GM12878 (cell line): ENCODE results near the gene SCRN3. TPM values are rescaled to one million over a fixed set of nuclear protein-coding genes. Genes with fewer than 3 reads are reported as not detected.

Experiments used
- ATAC-seq: fragments of 200-7000 bp; cut with Tn5 transposase; 3 replicates; pipeline ENCODE4 v1.9.1; 2020; ENCODE audit warnings: mild to moderate bottlenecking, moderate library complexity
- BruUV-seq: library from RNA; stranded (reverse); fragments of 400-500 nt; replicated peaks from 2 replicates; lab custom pipeline; 2021; lab: Mats Ljungman, UMichigan
- CTCF ChIA-PET: fragments of 300-600 bp; sonication (Branson Sonifier 250); formaldehyde crosslinking; extraction: SDS; loops from one replicate; lab custom pipeline; 2021; ENCODE audit warnings: inconsistent platforms; lab: Yijun Ruan, JAX
- POLR2A ChIA-PET: fragments of 350-600 bp; formaldehyde crosslinking; extraction: SDS; loops from one replicate; lab custom pipeline; 2021; ENCODE audit warnings: inconsistent platforms; lab: Charles Lee
- RAD21 ChIA-PET: fragments of 300-600 bp; sonication (Branson Sonifier 250); formaldehyde crosslinking; loops from one replicate; lab custom pipeline; 2023; ENCODE audit warnings: antibody characterized with exemption; ENCODE audit not compliant: unreplicated experiment; lab: Charles Lee
- SMC1A ChIA-PET: fragments of 300-600 bp; sonication (Branson Sonifier 250); formaldehyde crosslinking; loops from one replicate; lab custom pipeline; 2023; ENCODE audit not compliant: unreplicated experiment, uncharacterized antibody; lab: Charles Lee
- DNase-seq: peaks from one replicate; pipeline ENCODE4 v3.0.0-alpha.2; 2011; ENCODE audit warnings: low read depth, low spot score
- FAIRE-seq: peaks from 3 replicates; lab custom pipeline; 2011; peaks lifted over from hg19 to GRCh38; lab: Jason Lieb, UNC
- H2AFZ ChIP-seq: 2 replicates; pipeline ENCODE4 v1.6.0; 2011; ENCODE audit warnings: low read depth, low read length, control low read depth; ENCODE audit not compliant: control insufficient read depth
- H3K27ac ChIP-seq: 2 replicates; pipeline ENCODE4 v1.5.1; 2011; ENCODE audit warnings: control low read depth; ENCODE audit not compliant: control insufficient read depth, insufficient read depth
- H3K27me3 ChIP-seq, 2 experiments: replicated peaks in 1 of 2; 2 replicates each; pipeline versions ENCODE4 v1.6.0 to v1.6.1; 2011; ENCODE audit warnings: low read length in 1 of 2; ENCODE audit not compliant: control insufficient read depth in 2 of 2, insufficient read depth in 2 of 2
- H3K36me3 ChIP-seq, 2 experiments: 2 replicates each; pipeline ENCODE4 v1.5.1; 2011; ENCODE audit warnings: low read length in 1 of 2; ENCODE audit not compliant: control insufficient read depth in 2 of 2, insufficient read depth in 2 of 2
- H3K4me1 ChIP-seq: 2 replicates; pipeline ENCODE4 v1.6.1; 2011; ENCODE audit warnings: mild to moderate bottlenecking, low read length, moderate library complexity, mixed read lengths; ENCODE audit not compliant: control insufficient read depth, insufficient read depth
- H3K4me2 ChIP-seq: 2 replicates; pipeline ENCODE4 v1.6.0; 2011; ENCODE audit warnings: control low read depth; ENCODE audit not compliant: control insufficient read depth, insufficient read depth
- H3K4me3 ChIP-seq: fragments of 200-600 bp; sonication (generic); 2 replicates; pipeline ENCODE4 v1.5.1; 2016
- H3K79me2 ChIP-seq: 2 replicates; pipeline ENCODE4 v1.6.0; 2011; ENCODE audit warnings: low read length; ENCODE audit not compliant: control insufficient read depth, insufficient read depth
- H3K9ac ChIP-seq: 2 replicates; pipeline ENCODE4 v1.8.0; 2011; ENCODE audit warnings: low read length, control low read depth, mixed read lengths; ENCODE audit not compliant: control insufficient read depth, insufficient read depth
- H3K9me3 ChIP-seq: replicated peaks from 3 replicates; pipeline ENCODE4 v1.5.1; 2011; ENCODE audit warnings: mild to moderate bottlenecking, low read length; ENCODE audit not compliant: control insufficient read depth, insufficient read depth
- H4K20me1 ChIP-seq: 2 replicates; pipeline ENCODE4 v1.6.0; 2011; ENCODE audit not compliant: control insufficient read depth, insufficient read depth
- BACH1 ChIP-seq: fragments of 450-650 bp; IDR thresholded peaks from 2 replicates; pipeline ENCODE4 v1.6.1; 2017; ENCODE audit warnings: mild to moderate bottlenecking, borderline replicate concordance
- EGR1 ChIP-seq, 2 experiments: IDR thresholded peaks; 1 replicate in 1 of 2; 2 replicates in 1 of 2; pipeline ENCODE4 v1.6.1; 2011 to 2012; ENCODE audit warnings: low read depth in 2 of 2, low read length in 2 of 2, borderline replicate concordance in 1 of 2, mild to moderate bottlenecking in 1 of 2, moderate library complexity in 1 of 2
- ETV6 ChIP-seq, 2 experiments: fragments of 450-650 bp in 1 of 2; IDR thresholded peaks in 1 of 2; conservative IDR thresholded peaks in 1 of 2; 2 replicates each; pipeline ENCODE4 v1.6.1; 2014; ENCODE audit warnings: antibody characterized with exemption in 1 of 2, borderline replicate concordance in 1 of 2, low read depth in 1 of 2, mild to moderate bottlenecking in 1 of 2, moderate library complexity in 1 of 2
- GABPA ChIP-seq: IDR thresholded peaks from 2 replicates; pipeline ENCODE4 v1.6.1; 2014; ENCODE audit warnings: antibody characterized with exemption, low read depth, mild to moderate bottlenecking, inconsistent platforms
- HDAC6 ChIP-seq: fragments of 200-600 bp; sonication (generic); IDR thresholded peaks from one replicate; pipeline ENCODE4 v1.8.0; 2017; ENCODE audit warnings: antibody characterized with exemption; ENCODE audit not compliant: unreplicated experiment
- LARP7 ChIP-seq: fragments of 450-650 bp; IDR thresholded peaks from 2 replicates; pipeline ENCODE4 v1.6.1; 2017; ENCODE audit warnings: mild to moderate bottlenecking
- MEF2B ChIP-seq: fragments of 450-650 bp; IDR thresholded peaks from 2 replicates; pipeline ENCODE4 v1.6.1; 2018; ENCODE audit warnings: mild to moderate bottlenecking, moderate library complexity; ENCODE audit not compliant: partially characterized antibody, poor library complexity, severe bottlenecking
- RFX5 ChIP-seq: IDR thresholded peaks from 2 replicates; pipeline ENCODE4 v1.6.1; 2011; ENCODE audit warnings: low read depth, low read length, improper control_type of control experiment
- SMAD1 ChIP-seq: fragments of 450-650 bp; IDR thresholded peaks from 2 replicates; pipeline ENCODE4 v1.6.1; 2018; ENCODE audit warnings: mild to moderate bottlenecking, low read depth; ENCODE audit not compliant: partially characterized antibody
- STAT1 ChIP-seq: fragments of 450-650 bp; conservative IDR thresholded peaks from 2 replicates; pipeline ENCODE4 v1.6.1; 2014; ENCODE audit warnings: antibody characterized with exemption, mild to moderate bottlenecking
- TARDBP ChIP-seq: IDR thresholded peaks from 2 replicates; pipeline ENCODE4 v1.6.1; 2016; ENCODE audit warnings: borderline replicate concordance
- ZBED1 ChIP-seq: IDR thresholded peaks from 2 replicates; pipeline ENCODE4 v1.6.1; 2016; ENCODE audit warnings: borderline replicate concordance
- ZSCAN29 ChIP-seq: fragments of 450-650 bp; IDR thresholded peaks from 2 replicates; pipeline ENCODE4 v1.6.1; 2017; ENCODE audit warnings: mild to moderate bottlenecking, moderate library complexity
- ZZZ3 ChIP-seq: IDR thresholded peaks from 2 replicates; pipeline ENCODE4 v1.6.1; 2011; ENCODE audit warnings: low read depth; ENCODE audit not compliant: control insufficient read depth, insufficient read length
- WGBS: methylation state at CpG from one replicate; pipeline ENCODE4 v1.1.6; 2016; ENCODE audit warnings: low lambda C conversion rate; ENCODE audit not compliant: insufficient replicate concordance, insufficient coverage; ENCODE audit errors: missing lambda C conversion rate; 5-methylcytosine and 5-hydroxymethylcytosine counted together
- in situ Hi-C: fragments of 300-500 bp; cut with MboI; formaldehyde crosslinking; loops from 9 replicates; pipeline ENCODE4 v1.14.3; 2018; ENCODE audit warnings: mixed read lengths
- intact Hi-C: fragments of 100-400 bp; cut with micrococcal nuclease; formaldehyde crosslinking; loops from one replicate; pipeline ENCODE4 v1.14.2; 2022; ENCODE audit not compliant: unreplicated experiment
- polyA plus RNA-seq, 11 experiments: library from polyadenylated mRNA; depleted of rRNA in 4 of 11; unstranded in 6 of 11; stranded (reverse) in 5 of 11; fragments of >200 nt; fragmentation: Nextera tagmentation in 4 of 11; fragmentation: Illumina TruSeq in 1 of 11; extraction: Ambion mirVana in 4 of 11; extraction: Trizol in 1 of 11; gene quantifications; 1 replicate in 1 of 11; 2 replicates in 10 of 11; pipeline versions ENCODE4 v1.2.1 to v1.2.3, GENCODE V29; 2011 to 2016; ENCODE audit warnings: inconsistent platforms in 2 of 11, missing spikeins in 2 of 11, low read depth in 1 of 11
- total RNA-seq, 4 experiments: library from RNA; depleted of rRNA in 3 of 4; stranded (reverse); fragments of >200 nt in 3 of 4; fragmentation: Illumina TruSeq in 1 of 4; extraction: Trizol in 1 of 4; gene quantifications; 2 replicates each; pipeline versions ENCODE4 v1.2.1 to v1.2.3, GENCODE V29; 2013 to 2021
- TF ChIP-seq, protein P1 (sequence below): fragments of 450-650 bp; IDR thresholded peaks from 2 replicates; pipeline ENCODE4 v1.6.1; 2018; ENCODE audit warnings: borderline replicate concordance, mild to moderate bottlenecking; ENCODE audit not compliant: partially characterized antibody
- TF ChIP-seq, protein P2 (sequence below): fragments of 150-350 bp; IDR thresholded peaks from 2 replicates; pipeline ENCODE4 v1.6.1; 2014; ENCODE audit warnings: mild to moderate bottlenecking, low read depth, low read length

Gene SCRN3
- total and polyA plus RNA-seq, 10 of the 15 experiments (the other 5 are each of a cell fraction or from before 2014, with no cell fraction given): 5.7 to 16.0 (median 13.0) TPM

DNA sequence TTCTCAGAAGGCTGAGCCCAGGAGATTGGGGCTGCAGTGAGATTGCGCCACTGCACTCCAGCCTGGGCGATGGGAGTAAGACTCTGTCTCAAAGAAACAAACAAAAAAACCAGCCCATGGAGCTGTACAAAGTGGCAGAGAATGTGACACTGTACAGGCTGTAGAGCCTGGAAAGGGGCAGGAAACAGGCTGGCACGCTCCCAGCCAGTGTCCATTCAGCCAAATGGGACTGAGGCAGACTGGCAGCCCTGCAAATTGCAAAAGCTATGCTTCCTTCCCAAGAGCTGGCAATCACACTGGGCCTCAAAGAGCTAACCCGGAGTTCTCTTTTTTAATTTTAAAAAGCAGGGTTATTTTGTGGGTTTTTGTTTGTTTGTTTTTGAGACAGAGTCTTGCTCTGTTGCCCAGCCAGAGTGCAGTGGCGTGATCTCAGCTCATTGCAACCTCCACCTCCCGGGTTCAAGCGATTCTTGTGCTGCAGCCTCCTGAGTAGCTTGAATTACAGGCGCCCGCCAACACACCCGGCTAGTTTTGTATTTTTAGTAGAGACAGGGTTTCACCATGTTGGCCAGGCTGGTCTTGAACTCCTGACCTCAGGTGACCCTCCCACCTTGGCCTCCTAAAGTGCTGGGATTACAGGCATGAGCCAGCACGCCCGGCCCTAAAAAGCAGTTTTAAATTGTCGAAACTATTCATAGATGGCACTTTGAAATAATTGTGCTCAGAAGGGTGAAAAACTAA lies 42.8 kb downstream of the SCRN3 start (continued):
- TF ChIP-seq, protein P1, sequence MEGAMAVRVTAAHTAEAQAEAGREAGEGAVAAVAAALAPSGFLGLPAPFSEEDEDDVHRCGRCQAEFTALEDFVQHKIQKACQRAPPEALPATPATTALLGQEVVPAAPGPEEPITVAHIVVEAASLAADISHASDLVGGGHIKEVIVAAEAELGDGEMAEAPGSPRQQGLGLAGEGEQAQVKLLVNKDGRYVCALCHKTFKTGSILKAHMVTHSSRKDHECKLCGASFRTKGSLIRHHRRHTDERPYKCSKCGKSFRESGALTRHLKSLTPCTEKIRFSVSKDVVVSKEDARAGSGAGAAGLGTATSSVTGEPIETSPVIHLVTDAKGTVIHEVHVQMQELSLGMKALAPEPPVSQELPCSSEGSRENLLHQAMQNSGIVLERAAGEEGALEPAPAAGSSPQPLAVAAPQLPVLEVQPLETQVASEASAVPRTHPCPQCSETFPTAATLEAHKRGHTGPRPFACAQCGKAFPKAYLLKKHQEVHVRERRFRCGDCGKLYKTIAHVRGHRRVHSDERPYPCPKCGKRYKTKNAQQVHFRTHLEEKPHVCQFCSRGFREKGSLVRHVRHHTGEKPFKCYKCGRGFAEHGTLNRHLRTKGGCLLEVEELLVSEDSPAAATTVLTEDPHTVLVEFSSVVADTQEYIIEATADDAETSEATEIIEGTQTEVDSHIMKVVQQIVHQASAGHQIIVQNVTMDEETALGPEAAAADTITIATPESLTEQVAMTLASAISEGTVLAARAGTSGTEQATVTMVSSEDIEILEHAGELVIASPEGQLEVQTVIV: no peak
- TF ChIP-seq MEF2B (no peak), STAT1 (no peak), ETV6 (conservative IDR thresholded peaks at IDR 0.05 in 1 of 2, IDR thresholded peaks at IDR 0.05 in 1 of 2; ENCODE audit: borderline replicate concordance in 1 of 2, low read depth in 1 of 2) (no peak), HDAC6 (no peak)
- TF ChIP-seq, all 136 proteins: peak for 0

DNA sequence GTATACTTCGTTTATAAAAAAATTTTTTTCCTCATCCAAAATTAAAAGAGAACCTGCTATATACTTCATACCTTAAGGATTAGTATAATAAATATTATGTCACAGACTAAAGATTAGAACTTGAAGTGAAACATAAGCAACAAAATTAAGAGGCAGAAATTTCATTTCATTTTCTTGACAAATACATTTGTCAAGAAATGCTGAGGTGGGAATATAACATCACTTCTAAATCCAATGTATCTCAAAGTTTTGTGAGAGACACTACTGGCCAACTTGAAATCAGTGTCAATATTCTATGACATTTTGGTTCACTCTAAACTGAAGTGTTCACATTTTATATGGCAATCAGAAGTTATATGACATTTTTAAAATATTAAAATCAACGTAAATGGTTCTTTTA lies 43.8 kb downstream of the SCRN3 start:
- in situ Hi-C loops (no loop called here), intact Hi-C loops (no loop called here)
- H3K79me2 ChIP-seq: no peaks in the 10 kb centered on the region
- no peaks in the 10 kb centered on the region for H3K27me3 ChIP-seq
- FAIRE-seq (no peak), DNase-seq (no peak), ATAC-seq (no peak)
- RAD21 ChIA-PET: no interaction called here
- POLR2A ChIA-PET: no interaction called here
- no peak overlapping the region for H3K9ac ChIP-seq
- WGBS: 92% methylated on average over 2 of the region's 2 CpGs
- H3K4me2 ChIP-seq: no peak overlapping the region
- no peaks in the 10 kb centered on the region for H4K20me1 ChIP-seq
- H2AFZ ChIP-seq: no peak overlapping the region
- no peaks in the 10 kb centered on the region for H3K9me3 ChIP-seq
- no peaks in the 10 kb centered on the region for H3K4me1 ChIP-seq
- H3K36me3 ChIP-seq: no peaks in the 10 kb centered on the region
- CTCF ChIA-PET: no interaction called here
- H3K4me3 ChIP-seq: no peak overlapping the region
- SMC1A ChIA-PET: no interaction called here
- H3K27ac ChIP-seq: no peak overlapping the region
- BruUV-seq: no TSS peak
- TF ChIP-seq BACH1: no peak
- TF ChIP-seq ZBED1: no peak
- TF ChIP-seq RFX5: no peak
- no peak for TF ChIP-seq GABPA
- no peak for TF ChIP-seq LARP7
- TF ChIP-seq ZZZ3: no peak
- TF ChIP-seq EGR1 (IDR thresholded peaks at IDR 0.05; ENCODE audit: borderline replicate concordance in 1 of 2, low read depth in 2 of 2, low read length in 2 of 2): no peak
- no peak for TF ChIP-seq ZSCAN29
- no peak for TF ChIP-seq TARDBP
- TF ChIP-seq SMAD1: no peak
- TF ChIP-seq, protein P2, sequence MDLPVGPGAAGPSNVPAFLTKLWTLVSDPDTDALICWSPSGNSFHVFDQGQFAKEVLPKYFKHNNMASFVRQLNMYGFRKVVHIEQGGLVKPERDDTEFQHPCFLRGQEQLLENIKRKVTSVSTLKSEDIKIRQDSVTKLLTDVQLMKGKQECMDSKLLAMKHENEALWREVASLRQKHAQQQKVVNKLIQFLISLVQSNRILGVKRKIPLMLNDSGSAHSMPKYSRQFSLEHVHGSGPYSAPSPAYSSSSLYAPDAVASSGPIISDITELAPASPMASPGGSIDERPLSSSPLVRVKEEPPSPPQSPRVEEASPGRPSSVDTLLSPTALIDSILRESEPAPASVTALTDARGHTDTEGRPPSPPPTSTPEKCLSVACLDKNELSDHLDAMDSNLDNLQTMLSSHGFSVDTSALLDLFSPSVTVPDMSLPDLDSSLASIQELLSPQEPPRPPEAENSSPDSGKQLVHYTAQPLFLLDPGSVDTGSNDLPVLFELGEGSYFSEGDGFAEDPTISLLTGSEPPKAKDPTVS: no peak
